CD4-positive, alpha-beta T cell treated with Interleukin-6 for 4 hours (primary cell): ENCODE results near the gene PLAAT3.
"Not testable (repeated sequence)": the region's sequence is repeated elsewhere in the genome, so short reads cannot be mapped to it uniquely, and the experiment has no call there.

Experiments
- DNase-seq: peaks from one replicate; pipeline ENCODE4 v3.0.0-alpha.2; 2020; ENCODE audit warnings: mixed read lengths

Gene PLAAT3

DNA sequence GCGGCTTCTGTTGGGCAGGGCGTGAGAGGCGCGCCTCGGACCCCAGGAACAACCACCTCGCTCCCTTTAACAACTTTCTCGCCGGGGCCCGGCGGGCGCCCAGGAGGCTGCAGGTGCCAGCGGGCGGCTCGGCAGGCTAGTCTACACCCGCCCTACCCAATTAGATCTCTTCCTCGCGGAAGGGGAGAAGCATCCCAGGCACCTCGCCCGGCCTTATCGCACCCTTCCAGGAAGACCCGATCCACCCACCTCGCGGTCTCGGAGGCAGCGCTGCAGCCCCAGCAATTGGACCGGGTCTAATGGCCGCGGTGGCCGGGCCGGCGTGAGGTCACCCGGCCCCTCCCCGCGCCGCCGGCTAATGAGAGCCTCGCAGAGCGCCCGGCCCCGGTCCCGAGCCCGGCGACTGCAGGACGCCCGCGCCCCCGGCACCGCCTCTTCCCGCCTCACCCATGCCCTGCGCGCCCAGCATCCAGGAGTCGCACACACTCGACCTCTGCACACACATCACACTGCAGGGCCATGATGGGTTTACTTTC is at the start of gene PLAAT3:
Gene PLAAT3 (minus strand): TSS at position 298 of the 536 bp plus-strand sequence. CDS start 419 bp downstream, outside the sequence.
- DNase-seq, result peak; percentile 47

DNA sequence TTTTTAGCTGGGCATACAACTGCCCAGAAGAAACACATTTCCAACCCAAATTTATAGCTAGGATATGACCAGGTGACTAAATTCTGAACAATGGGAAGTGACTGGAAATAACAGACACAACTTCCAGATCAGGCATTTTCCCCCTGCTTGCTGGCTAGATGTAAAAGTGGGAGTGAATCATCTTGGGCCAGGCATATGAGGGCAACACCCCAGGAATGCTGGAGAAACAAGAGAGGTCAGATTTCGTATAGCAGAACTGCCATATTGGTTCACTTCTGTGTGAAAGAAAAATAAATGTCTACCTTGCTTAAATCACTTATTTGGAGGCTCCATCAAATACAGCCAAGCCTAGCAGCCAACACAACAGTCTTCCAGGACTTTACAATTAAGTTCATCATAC is 49.6 kb upstream of the PLAAT3 start:
- DNase-seq, result no peak

DNA sequence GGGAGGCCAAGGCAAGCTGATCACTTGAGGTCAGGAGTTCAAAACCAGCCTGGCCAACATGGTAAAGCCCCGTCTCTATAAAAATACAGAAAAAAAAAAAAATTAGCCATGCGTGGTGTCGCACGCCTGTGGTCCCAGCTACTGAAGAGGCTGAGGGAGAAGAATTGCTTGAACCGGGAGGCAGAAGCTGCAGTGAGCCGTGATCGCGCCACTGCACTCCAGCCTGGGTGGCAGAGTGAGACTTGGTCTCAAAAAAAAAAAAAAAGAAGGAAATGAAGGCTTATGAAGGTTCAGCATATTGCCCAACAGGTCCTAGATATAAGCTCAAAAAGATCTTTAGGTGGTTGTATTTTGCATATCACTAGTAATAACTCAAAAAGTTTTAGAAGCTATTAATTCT is 46.7 kb upstream of the PLAAT3 start:
- DNase-seq, result no peak

DNA sequence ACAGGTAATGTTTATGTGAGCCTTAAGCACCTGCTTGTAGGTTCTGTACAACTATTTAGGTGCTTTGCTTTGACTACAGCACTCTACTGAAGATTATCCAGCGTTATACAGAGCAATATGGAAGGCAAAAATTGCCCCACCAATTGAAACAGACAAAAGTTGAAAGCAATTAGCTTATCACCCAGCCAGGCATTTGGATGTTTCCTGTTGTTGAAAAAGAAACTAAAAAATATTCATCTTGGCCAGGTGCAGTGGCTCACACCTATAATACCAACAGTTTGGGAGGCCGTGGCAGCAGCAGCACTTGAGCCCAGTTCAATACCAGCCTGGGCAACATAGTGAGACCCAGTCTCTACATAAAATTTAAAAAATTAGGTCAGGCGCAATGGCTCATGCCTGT is 38.4 kb upstream of the PLAAT3 start:
- no peak for DNase-seq

DNA sequence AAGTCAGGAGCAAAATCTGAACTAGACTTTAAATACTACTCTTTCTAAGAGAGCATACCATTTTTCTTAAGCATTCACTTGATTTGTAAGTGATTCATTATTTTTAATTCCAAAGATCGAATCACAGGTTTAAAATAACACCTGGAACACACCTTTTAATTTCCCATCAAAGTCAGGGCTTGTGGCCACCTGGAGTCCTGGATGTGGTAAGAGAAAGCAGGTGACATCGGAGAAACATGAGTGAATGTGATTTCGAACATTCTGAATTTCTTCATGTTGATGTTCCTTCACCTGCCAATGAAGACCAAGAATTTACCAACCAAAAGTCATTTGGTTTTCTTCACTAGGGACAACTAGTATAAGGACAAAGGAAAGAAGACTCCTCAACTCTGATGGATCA is 29.0 kb upstream of the PLAAT3 start:
- DNase-seq, result no peak

DNA sequence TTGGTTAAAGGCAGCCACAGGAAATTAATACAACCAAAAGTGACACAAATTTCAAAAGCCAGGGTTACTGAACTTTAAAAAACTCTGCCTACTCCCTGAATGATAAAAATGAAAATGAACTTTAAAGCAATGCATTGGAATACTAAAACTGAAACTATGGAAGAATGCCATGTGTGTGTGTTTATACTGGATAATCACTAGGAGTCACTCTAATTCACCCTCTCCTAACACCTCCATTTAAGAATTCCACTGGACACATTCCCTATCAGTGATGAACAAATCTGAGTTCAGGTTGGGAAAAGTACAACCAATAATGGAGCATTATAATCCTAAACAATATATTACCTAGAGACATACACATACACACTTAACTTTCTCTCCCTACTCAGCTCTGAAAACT is 27.5 kb upstream of the PLAAT3 start:
- no peak for DNase-seq

DNA sequence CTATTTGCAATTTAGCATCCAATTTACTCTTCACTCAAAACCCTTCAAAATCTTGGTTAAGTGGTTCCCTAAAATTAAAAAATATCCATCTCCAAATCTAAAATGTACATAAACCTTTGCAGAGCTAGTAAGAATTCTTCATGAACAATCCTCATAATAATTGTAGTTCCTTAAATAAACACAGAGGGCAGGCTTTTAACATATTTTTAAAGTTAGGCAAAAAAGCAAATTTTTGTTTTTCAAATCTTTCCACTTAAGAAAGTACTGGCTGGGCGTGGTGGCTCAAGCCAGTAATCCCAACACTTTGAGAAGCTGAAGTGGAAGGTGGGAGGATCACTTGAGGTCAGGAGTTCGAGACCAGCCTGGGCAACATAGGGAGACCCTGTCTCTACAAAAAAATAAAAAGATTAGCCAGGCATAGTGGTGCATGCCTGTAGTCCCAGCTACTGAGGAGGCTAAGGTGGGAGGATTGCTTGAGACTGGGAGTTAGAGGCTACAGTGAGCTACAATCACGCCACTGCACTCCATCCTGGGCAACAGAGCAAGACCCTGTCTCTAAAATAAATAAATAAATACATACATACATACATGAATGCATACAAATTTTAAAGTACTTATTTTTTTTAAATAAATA is 25.1 kb upstream of the PLAAT3 start:
- DNase-seq, result no peak

DNA sequence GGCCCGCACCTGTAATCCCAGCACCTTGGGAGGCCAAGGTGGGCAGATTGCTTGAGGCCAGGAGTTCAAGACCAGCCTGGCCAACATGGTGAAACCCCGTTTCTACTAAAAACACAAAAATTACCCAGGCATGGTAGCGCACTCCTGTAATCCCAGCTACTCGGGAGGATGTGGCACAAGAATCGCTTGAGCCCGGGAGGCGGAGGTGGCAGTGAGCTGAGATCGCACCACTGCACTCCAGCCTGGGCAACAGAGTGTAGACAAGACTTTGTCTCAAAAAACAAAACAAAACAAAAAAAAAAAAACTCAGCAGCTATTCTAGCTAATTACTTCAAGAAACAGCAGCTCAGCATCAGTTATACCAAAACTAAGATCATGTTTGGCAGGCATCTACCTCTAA is 24.2 kb upstream of the PLAAT3 start:
- DNase-seq, result not testable (repeated sequence)

DNA sequence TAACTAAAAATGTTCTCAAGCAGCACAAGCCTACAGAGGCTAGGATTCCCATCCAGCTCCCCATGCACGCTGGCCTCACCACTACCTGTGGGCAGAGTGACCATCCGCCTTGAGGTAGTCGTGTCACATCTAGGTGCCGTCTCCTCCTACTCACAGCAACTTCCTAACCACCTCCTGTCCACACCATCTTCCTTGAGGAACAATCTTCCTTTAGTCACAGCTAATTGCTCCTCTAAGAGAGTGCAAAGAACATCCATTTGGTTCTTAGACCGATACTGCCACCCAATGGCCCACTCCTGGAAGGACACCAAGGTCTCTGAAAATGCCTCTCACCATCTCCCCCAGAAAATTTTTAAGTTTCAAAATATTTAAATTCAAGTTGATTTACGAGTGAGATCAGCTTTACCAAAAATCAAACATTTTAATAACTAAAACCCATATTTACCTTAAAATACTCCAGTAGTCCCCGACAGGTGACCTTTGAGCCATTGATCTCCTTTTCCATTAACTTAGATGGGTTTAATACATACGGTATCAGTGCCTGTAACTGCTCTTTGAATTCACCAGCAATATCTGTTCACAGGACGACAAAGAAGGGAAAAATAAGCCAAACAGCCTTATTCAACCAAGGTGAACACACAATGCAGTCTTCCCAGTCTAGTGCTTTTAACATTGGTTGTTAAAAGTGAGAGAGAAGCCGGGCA is 21.7 kb upstream of the PLAAT3 start:
- DNase-seq, result peak; percentile 76

DNA sequence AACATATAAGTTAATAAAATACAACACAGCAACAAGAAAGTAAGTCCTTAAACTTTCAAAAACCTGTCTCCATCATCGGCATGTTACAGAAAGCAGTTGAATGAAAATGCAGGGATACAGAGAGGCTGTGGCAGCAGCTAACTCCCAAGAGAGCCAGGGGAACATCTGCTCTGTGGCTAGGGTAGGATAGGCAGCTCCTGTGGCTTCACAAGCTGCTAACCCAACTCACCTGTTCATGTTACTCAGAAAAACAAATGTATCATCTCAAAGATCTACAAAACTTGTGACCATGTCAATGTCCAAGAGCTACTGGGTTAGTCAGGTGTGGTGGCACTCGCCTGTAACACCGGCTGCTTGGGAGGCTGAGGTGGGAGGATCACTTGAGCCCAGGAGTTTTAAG is 15.2 kb upstream of the PLAAT3 start:
- DNase-seq, result no peak

DNA sequence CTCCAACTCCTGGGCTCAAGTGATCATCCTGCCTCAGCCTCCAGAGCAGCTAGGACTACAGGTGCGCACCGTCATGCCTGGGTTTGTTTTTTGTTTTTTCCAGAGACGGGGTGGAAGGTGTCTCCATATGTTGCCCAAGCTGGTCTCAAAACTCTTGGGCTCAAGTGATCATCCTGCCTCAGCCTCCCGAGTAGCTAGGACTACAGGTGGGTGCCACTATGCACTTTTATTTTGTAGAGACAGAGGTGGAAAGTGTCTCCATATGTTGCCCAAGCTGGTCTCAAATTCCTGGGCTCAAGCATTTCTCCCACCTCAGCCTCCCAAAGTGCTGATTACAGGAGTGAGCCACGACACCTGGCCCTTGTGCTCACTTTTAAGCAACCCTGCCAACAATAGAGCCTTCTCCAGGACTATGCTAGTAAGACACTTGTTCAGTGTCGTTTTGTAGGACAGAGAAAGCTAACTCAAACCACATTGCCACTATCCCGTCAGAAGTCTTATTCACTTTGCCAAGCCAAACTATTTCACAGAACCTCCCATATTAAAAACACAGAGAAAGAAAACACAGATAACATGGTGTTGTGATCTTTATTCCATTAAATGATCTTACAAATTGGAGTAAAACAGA is 9.4 kb upstream of the PLAAT3 start:
- no peak for DNase-seq

DNA sequence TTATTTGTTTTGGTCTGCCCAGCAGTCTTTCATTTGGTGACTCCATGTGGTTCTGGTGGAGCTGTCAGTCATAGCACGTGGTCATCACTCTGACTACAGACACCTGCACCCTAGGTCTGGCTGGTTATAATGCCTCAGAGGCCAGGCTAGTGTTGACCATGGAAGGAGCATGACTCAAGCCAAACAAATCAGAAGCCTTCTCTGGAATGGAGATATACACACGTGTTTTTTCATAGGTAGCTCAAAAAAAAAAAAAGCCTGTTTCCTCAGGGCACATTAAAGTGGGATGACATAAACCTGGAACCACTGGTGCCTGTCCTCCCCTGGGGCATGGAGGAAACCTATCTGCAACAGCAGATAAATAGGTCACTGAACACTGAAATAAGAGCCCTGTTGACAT is 8.1 kb upstream of the PLAAT3 start:
- DNase-seq, result no peak

DNA sequence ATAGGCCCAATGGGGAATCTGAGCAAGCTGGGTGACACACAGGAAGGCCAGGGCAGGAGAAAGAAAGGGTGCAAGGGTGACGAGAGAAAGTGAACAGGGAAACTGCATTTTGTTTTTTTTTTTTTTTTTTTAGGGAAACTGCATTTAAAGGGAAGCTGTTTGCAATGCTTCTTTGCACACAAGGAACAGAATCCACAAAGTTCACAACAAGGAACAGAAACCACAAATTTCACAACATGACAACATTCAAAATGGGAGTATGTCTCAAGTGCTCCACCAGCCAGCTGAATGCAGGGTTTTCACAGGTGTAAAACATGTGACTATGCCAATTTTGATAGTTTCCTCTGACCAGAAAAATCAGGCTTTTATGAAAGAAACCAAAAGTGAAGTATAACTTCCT is 6.8 kb upstream of the PLAAT3 start:
- no peak for DNase-seq

DNA sequence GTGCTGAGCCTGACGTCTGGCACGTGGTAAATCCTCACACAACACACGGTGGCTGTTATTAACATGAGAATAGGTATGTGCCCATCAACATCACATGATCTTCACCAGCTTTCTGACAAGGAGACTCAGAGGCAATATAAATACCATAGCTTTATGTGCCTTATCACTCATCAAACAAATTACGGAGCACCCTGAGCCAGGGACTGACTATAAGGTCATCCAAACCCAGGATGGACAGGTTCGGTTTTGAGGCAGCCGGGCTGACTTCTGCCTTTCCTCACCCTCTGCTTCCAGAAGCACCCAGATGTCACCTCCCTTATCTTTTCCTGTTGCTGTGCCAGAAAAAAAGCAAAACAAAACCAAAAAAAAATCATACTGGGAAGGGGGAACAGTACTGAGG is 5.7 kb upstream of the PLAAT3 start:
- no peak for DNase-seq

DNA sequence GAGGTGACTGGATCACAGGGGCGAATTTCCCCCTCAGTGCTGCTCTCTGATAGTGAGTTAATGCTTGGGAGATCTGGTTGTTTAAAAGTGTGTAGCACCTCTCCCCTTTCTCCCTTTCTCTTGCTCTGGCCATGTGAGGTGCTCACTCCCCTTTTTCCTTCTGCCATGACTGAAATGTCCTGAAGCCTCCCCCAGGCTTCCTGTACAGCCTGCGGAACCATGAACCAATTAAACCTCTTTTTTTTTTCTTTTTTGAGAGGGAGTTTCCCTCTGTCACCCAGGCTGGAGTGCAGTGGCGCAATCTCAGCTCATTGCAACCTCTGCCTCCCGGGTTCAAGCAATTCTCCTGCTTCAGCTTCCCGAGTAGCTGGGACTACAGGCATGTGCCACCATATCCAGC is 3.5 kb upstream of the PLAAT3 start:
- DNase-seq, result not testable (repeated sequence)

DNA sequence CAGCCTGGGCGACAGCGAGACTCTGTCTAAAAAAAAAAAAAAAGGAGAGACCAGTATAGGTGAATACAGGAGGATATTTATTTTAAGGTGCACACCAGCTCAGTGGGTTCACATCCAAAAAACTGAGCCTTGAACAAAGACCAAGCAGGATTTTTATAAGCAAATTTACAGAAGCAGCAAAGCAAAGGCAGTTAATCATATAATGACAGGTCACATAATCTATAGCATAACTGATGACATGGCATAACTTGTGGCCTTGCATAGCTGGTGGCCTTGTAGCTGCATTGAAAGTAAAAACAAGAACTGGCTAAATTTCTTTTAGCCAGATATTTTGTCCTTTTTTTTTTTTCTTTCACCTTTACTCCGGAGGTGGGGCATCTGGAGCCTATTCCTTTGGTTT is 2.7 kb upstream of the PLAAT3 start:
- no peak for DNase-seq

DNA sequence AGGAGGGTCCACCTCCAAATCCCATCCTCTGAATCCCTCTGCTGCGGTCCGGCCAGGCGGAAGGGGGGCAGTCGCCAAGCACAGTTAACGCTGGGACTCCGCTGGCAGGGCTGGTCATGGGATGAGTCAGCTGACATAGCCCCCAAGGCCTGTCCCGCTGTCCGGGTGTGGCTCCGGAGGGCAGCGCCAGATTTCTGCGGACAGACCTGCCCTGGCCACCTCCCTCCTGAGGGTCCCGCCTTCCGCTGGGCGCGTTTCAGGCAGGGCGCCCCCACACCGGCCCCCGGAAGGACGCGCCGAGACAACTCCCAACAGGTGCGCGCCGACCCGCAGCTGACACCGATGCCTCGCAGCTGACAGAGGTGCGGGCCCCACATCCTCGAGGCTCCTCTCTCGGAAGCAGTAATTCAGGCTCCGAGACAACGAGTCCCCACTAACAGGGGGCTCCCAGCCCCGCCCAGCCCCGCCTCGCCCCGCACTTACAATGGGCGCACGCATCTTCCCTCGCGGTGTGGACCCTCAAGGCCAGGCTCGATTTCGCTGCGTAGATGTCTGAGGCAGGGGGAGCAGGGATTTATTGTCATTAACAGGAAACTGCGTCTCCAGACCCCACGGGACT is 607 bp downstream of the PLAAT3 start:
- peak; percentile 61 for DNase-seq

DNA sequence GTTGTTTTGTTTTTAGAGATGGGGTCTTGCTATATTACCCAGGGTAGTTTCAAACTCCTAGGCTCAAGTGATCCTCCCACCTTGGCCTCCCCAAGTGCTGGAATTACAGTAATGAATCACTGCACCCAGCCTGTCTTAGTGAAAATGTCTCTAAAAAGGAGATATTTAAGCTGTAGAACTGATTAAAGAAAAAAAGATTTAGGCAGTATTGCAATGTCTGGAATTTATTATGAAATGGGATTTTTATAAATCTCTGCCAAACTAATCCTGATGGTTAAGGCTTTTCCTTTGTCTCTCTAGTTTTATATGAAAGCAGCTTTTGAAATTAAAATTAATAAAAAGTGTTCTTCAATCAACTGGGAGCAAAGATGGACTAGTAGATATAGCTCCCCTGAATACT is 2.1 kb downstream of the PLAAT3 start:
- DNase-seq, result no peak

DNA sequence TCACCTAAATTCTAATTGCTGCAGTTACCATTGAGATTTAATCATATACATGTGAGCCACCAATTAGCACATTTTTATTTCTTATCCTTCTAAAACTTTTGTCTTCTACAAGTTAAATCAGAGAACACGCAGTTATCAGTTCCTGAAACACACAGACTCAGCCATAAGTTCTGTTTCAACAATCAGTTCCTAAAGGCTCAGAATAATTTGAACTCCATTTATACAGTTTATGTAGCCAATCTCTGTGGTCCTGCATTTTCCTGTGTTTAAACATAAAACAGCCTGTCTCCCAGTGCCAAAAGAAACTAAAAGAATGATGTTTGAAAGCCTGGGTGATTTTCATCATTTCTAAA is 2.9 kb downstream of the PLAAT3 start:
- DNase-seq, result no peak

DNA sequence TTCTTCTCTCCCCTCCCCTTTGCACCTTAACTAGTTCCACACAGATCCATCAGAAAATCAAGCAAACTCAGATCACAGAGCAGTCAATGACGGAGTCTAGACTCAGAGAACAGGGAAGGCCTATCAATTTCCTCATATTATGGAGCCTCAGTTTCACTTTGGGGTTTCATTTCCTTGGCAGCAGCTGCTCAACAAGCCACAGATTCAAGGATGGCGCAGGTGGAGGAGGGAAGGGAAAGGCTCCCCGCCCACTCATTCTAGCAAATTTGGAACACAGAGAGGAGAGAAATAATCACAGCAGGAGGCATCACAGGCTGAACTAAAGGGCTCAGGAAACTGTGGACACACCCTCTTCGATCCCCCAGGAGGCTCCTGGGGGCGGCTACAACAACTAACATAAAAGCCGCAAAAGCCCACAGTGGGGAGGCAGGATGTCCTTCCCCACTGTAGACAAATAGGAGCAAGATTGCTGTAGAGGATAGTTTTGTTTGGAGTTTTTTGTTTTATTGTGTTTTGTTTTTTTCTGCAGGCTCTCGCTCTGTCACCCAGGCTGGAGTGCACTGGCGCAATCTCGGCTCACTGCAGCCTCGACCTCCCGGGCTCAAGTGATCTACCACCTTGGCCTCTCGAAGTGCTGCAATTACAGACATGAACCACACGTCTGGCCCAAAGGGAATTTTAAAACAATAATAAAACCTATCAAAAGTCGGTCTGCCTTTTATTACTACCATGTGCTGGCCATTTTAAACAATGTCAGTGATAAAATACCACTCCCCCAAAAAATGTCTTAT is 3.4 kb downstream of the PLAAT3 start:
- DNase-seq, result no peak

DNA sequence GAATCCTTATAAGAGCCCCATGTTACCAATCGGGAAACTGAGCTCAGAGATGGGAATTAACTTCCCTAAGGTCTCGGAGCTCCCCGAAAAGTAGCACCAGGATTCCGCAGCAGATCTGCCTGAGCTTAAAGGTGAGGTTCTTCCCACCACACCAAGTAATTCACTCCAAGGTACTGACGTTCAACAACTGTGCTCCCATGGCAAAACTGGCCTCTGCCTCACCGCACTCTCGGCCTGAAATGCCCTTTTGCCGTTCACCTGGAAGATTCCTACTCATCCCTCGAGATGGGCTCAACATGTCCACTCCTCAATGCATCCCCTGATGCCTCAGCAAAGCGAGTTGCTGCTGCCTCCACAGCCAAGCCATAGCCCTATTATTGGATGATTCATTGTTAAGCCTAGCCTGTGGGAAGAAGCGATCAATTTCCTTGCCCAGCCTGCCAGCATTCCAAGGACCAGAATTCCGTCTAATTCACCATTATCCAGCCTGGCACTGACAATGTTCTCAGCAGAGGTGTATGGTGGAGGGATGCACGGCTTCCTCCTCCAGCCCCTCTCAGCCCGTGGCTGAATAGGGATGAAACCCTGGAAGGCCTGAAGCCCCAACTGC is 4.2 kb downstream of the PLAAT3 start:
- no peak for DNase-seq

DNA sequence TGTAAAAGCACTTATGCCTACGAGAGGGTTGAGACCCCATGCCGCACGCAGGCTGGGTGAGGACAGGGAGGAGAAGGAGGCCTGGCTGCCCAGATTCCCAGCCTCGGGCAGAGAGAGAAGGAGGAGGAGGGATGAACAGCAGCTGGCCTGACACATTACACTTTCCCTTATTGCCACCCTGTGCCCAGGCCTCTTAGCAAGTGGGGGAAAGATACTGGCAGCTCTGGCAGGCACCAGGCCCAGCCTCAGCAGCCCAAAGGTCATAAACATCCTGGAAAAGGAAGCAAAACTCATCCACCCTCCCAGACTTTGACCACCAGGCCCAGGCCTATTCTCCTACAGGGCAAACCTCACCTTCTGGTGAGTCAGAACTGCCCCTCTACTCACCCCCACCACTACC is 4.7 kb downstream of the PLAAT3 start:
- DNase-seq, result no peak
